ENCODE measurements around the gene EHF. TPM values are rescaled to one million over a fixed set of nuclear protein-coding genes. Genes with fewer than 3 reads are reported as not detected.
A peak's percentile ranks its signal among the peaks of the same experiment; 100 is the strongest.

The EHF gene
- total and polyA plus RNA-seq, 2 of the 13 experiments (the other 11 are each of a cell fraction or from before 2014, with no cell fraction given): 0.04 to 0.46 TPM

GRCh38 chr11:34654483-34655334 lies 33.8 kb downstream of the EHF start (continued):
- TF ChIP-seq POGK (CRISPR knock-in tag; conservative IDR thresholded peaks at IDR 0.05) (peak; percentile 78; the same call in 1 of the 2 replicates), RBAK (CRISPR knock-in tag; IDR thresholded peaks at IDR 0.05) (no peak), XBP1 (CRISPR knock-in tag; IDR thresholded peaks at IDR 0.05) (peak; percentile 90), ZKSCAN5 (CRISPR knock-in tag; IDR thresholded peaks at IDR 0.05) (no peak), ZNF530 (CRISPR knock-in tag; IDR thresholded peaks at IDR 0.05; ENCODE audit: low read depth) (no peak), ZBTB20 (CRISPR knock-in tag; IDR thresholded peaks at IDR 0.05; ENCODE audit: borderline replicate concordance, low read depth) (peak; percentile 88; the same call in 1 of the 2 replicates), CBX2 (IDR thresholded peaks at IDR 0.05; ENCODE audit: low read depth, low read length) (no peak), CBX2 (CRISPR knock-in tag; IDR thresholded peaks at IDR 0.05; ENCODE audit: low read depth) (no peak), SOX6 (IDR thresholded peaks at IDR 0.05) (no peak), SOX6 (CRISPR knock-in tag; IDR thresholded peaks at IDR 0.05) (peak; percentile 96), KLF6 (CRISPR knock-in tag; IDR thresholded peaks at IDR 0.05) (peak; percentile 81; the same call in 1 of the 2 replicates), PTBP1 (IDR thresholded peaks at IDR 0.05; ENCODE audit: low read depth, low read length, poor library complexity, severe bottlenecking) (no peak), ZNF616 (CRISPR knock-in tag; IDR thresholded peaks at IDR 0.05; ENCODE audit: low read depth) (peak; percentile 36; the same call in 1 of the 2 replicates), ZNF549 (CRISPR knock-in tag; IDR thresholded peaks at IDR 0.05) (no peak), ZNF761 (CRISPR knock-in tag; conservative IDR thresholded peaks at IDR 0.05) (peak; percentile 91; the same call in 1 of the 2 replicates), ATF1 (CRISPR knock-in tag; IDR thresholded peaks at IDR 0.05) (peak; percentile 66; the same call in 1 of the 2 replicates), SATB2 (CRISPR knock-in tag; IDR thresholded peaks at IDR 0.05) (no peak), SOX13 (IDR thresholded peaks at IDR 0.05) (peak; percentile 96), SOX13 (CRISPR knock-in tag; conservative IDR thresholded peaks at IDR 0.05 in 1 of 2, IDR thresholded peaks at IDR 0.05 in 1 of 2) (peak in 1 of 2 experiments; percentile 97; a peak in 2 of 4 replicates), NFYB (CRISPR knock-in tag; IDR thresholded peaks at IDR 0.05) (no peak), HNRNPH1 (optimal IDR thresholded peaks at IDR 0.05; ENCODE audit: low read depth, low read length) (no peak), ZFP41 (CRISPR knock-in tag; IDR thresholded peaks at IDR 0.05; ENCODE audit: borderline replicate concordance) (no peak), ZNF607 (CRISPR knock-in tag; IDR thresholded peaks at IDR 0.05; ENCODE audit: borderline replicate concordance) (no peak), HMGXB3 (CRISPR knock-in tag; IDR thresholded peaks at IDR 0.05; ENCODE audit: borderline replicate concordance) (peak; percentile 91), RARG (CRISPR knock-in tag; IDR thresholded peaks at IDR 0.05; ENCODE audit: low read depth) (no peak), RXRB (CRISPR knock-in tag; IDR thresholded peaks at IDR 0.05; ENCODE audit: borderline replicate concordance) (peak; percentile 91)

Data from HepG2 (cell line).